Measurements from ENCODE around the gene TSKU.

The TSKU gene

DNA sequence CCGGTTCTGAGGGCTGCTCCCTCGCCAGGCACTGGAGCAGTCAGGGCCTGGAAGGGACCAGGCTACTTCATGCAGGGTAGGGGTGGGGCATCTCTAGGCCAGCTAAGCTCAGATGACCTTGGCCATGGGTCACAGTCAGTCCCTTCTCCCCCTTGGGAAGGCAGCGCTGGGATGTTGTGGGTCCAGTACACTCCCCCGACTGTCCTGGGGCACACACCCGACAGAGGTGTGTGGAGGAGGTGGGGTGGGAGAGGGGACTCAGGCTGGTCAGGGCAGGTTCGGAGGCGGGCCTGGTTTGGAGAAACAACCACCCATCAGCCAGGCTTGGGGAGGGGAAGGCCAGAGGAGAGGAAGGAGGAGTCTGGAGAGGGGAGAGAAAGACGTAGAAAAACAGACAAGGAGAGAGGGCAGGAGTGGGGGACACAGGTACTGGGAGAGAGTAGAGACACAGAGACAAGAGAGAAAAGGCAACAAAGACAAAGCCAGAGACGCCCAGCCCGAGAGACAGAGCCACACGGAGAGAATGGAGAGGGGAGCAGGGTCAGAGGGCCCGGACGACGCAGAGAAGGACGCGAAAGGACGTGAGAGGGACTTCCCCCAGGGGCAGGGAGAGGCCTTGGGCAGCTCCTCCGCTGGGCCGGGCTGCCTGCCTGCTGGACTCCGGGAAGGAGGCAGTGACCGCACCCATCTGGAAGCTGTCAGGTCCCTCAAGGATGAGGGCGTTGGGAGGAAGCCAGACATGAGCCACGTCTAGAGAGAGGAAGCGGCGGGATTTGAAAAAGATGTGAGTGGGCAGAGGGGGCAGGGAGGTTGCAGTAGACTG, 30.6 kb upstream of the TSKU start:
- DNase-seq: no peak

DNA sequence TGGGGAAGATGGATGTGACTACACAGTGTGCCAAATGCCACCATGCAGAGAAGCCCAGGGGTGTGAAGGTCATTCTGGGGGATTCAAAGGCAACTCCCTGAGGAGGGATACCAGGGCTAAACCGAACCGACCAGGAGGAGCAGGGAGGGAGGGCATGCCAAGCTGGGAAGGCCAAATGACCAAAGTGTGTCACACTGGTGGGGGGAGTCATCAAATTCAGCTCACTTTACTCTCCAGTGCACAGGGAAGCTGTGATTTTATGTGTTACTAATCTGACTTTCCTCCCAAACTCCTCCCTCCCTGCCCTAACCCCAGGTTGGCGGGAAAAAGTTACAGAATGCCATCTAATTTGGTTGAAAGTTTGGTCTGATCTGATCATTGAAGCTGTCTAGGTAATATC, 29.7 kb upstream of the TSKU start:
- DNase-seq: no peak

- no peak for DNase-seq
Observed at GRCh38 chr11:76753950-76754349, 29.2 kb upstream of the TSKU start.

- DNase-seq: peak; percentile 68
Observed at GRCh38 chr11:76756341-76756741, 26.8 kb upstream of the TSKU start.

GRCh38 chr11:76758311-76758710, 24.8 kb upstream of the TSKU start:
- DNase-seq: no peak

DNA sequence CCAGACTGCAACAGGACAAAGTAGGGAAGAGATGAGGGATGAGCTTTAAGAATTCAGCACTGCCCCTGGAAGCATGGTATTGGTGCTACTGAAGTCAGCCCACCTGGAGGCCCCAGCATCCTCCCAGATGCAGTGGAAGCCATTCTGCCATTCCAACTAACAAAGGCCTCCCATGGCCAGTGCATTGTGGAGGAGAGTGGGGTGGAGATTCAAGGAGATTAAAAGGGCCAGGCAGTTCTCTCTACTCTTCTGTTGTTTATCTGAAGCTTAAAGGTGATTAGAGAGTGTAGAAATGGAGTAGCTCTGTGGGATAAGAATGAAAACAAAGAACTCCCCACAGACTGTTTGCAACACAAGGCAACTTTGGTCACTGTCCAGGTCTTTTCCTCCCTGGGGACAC, 24.1 kb upstream of the TSKU start:
- no peak for DNase-seq

DNA sequence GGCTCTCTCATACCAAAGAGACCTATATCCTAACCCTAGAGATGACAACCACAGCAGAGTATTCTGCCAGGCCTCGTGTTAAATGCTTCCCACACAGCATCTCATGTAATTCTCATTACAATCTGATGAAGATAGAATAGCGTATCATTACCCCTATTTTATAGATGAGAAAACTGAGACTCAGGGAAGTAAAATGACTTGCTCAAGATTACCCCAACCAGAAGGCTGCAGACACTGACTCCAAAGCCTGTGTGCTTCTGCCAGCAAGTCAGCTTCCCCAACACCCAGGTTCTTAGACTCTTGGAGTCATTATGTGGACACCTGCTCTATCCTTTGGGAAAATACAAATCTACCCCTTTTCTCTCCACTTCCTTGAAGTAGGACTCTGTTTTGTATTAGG, 23.6 kb upstream of the TSKU start:
- DNase-seq: no peak

DNA sequence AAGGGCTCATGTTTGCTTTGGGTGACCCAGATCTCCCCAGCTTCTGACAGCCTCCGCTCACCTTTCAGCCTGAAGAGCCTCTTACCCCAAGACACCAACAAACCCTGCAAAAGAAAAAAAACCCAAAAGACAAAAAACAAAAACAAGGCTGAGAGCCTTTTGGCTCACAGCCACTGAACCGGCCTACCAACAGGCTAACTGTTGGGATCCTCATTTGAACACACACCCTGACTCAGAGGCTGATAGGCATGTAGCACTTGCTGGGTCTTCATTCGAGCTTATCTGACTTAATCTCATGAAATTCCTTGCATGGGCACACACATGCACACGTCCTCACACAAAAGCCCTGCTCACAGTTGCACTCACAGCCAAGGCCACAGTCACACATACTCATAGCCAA, 22.9 kb upstream of the TSKU start:
- DNase-seq: no peak

- no peak for DNase-seq
Observed at GRCh38 chr11:76761718-76762355, 21.3 kb upstream of the TSKU start.

DNA sequence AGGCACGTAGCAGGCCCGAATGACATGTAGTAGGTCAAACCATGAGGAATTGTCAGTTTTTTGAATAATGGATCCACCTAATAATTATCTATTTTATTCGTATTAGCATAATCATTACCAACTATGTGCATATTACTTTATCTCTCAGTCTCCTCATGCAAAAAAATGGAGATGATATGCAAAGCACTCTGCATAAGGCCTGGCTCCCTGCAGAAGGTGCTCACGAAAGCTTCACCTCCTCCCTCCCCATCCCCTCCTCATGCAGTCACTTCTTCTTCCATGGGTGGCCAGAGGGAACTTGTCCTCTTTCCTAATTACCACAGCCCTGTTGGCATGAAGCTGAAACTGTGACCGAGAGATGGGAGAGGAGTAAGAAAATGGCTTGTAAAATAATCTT, 20.8 kb upstream of the TSKU start:
- DNase-seq: no peak

- no peak for DNase-seq
Observed at GRCh38 chr11:76762867-76763572, 20.1 kb upstream of the TSKU start.

- no peak for DNase-seq
Observed at GRCh38 chr11:76763573-76764346, 19.4 kb upstream of the TSKU start.

GRCh38 chr11:76764941-76765665, 18.1 kb upstream of the TSKU start:
- DNase-seq: no peak

DNA sequence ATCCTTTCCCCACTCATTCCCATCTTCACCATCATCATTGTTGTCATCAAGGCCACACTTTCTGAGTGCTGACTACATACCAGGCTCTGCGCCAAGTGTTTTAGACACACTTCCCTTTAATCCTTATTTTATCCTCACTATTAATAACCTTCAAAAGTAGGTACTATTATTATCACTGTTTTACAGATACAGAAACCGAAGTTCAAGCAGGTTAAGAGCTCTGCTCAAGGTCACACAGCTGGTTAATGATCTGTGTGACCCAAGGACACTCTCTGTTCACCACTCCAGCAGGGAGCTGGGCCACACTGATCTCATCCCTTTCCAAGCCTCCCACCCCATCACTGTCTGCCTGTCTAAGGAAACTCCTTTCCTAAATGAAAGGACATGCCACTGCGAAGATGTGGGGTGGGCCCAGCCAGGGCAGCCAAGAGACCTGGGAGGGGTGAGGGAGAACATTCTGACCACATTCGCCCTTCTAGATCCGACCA, 17.2 kb upstream of the TSKU start:
- DNase-seq: no peak

DNA sequence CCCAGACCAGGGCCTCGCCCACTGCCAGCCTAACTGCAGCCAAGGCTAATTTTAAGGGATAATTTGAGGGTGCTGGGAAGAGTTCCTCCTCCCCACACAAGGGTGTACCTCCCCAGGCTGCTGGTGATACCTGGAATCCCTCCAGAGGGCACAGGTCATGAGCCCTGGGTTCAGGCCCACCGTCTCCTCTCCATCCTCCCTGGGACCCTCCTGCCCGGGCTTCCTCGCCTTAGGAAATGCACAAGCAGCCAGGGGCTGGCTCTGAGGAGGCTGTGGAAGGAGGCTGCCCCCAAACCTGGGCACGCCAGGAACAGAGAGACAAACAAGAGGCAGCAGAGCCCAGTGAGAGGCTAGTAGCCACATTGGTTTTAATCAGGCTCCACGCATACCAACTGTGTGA, 16.6 kb upstream of the TSKU start:
- no peak for DNase-seq

GRCh38 chr11:76767659-76768058, 15.5 kb upstream of the TSKU start:
- DNase-seq: no peak

DNA sequence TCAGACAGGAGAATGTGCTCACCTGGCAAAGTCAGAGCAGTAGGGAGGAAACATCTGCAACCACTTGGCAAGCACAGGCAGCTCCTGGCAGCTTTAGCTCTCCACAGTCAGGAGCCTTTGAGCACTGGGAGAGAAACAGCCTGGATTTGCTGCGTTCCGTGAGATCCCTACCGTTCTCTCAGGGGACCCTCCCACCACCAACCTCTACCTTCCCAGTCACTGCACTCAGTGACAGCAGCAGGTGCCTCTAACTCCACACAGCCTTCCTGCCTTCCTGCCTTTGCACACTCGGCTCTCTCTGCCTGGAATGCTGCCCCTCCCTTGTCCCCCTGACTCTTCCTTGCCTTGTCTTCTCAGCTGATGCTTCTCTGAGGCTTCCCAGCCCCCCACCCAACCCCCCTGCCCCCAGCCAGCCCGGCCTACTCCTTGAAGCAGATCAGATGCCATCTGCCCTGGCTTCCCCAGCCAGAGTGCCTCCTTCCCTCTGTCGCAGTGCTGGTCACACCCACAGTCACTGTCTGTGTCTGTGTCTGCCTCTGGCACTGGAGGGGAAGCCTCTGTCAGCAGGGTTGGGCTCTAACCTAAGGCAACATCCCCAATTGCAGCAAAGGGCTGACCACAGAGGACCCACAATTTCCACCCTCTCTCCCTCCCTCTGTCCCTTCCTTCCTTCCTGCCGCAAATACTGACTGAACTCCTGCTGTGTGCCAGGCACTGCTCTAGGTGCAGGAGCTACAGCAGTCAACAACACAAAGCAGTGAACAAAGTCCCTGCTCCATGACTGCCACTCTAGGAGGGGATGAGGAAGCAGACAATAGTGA, 14.9 kb upstream of the TSKU start:
- DNase-seq: peak; percentile 53

GRCh38 chr11:76768909-76769560, 14.1 kb upstream of the TSKU start:
- DNase-seq: no peak

DNA sequence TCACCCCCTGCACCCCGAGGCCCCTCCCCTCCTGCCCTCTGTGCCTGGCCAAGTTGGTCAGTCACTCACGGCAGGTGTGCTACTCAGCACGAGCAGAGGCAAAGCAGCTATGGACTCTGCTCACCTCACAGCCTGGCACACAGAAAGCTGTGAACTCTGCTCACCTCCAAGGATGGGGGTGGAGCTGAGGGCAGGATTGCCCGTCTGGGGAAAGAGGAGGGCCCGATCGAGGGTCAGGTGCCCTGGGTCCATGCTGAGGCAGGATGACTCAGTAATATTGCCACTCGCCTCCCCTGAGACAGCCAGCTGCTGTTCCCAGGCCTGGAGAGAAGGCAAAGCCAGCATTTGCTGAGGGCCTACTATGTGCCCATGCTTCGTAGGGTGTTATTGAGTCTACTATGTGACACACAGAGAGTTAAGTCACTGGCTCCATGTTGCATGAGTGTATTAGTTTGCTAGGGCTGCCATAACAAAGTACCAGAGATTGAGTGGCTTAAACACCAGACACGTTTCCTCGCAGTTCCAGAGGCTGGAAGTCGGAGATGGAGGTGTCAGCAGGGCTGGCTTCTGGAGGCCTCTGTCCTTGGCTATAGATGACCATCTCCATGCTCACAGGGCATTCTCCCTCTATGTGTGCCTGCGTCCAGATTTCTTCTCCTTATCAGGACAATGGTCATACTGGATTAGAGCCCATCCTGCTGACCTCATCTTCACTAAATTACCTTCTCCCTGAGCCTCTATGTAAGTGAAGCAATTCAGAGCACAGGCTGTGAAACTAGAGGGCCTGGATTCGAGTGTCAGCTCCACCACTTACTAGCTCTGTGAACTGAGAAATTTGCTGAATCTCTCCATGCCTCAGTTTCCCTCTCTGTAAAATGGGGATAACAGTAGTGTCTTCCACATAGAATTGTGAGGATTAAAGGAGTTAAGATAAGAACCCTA, 13.2 kb upstream of the TSKU start:
- no peak for DNase-seq
